AG04450 (cell line): ENCODE results near the gene GAB3. TPM values are rescaled to one million over a fixed set of nuclear protein-coding genes. Genes with fewer than 3 reads are reported as not detected.

Experiments
- CTCF ChIA-PET: fragments of 300-600, 350-600 bp; formaldehyde crosslinking; extraction: SDS; loops from one replicate; lab custom pipeline; 2022; ENCODE audit warnings: antibody characterized with exemption, inconsistent platforms; lab: Charles Lee
- POLR2A ChIA-PET: fragments of 350-600 bp; formaldehyde crosslinking; extraction: SDS; loops from one replicate; lab custom pipeline; 2021; ENCODE audit warnings: antibody characterized with exemption, inconsistent platforms; lab: Yijun Ruan, JAX
- DNase-seq: peaks from one replicate; pipeline ENCODE4 v3.0.0-alpha.2; 2011; ENCODE audit warnings: low read depth, low spot score
- H3K27ac ChIP-seq: one replicate; pipeline ENCODE4 v1.5.1; 2012; ENCODE audit warnings: low read depth, low read length, control low read depth
- H3K27me3 ChIP-seq: one replicate; pipeline ENCODE4 v1.6.0; 2012; ENCODE audit warnings: low read length; ENCODE audit not compliant: control insufficient read depth, insufficient read depth
- H3K4me3 ChIP-seq: 2 replicates; pipeline ENCODE4 v1.5.1; 2011; ENCODE audit warnings: mild to moderate bottlenecking, low read depth, low read length, control low read depth
- H3K9me3 ChIP-seq: 2 replicates; pipeline ENCODE4 v1.5.1; 2012; ENCODE audit warnings: low read length; ENCODE audit not compliant: control insufficient read depth, insufficient read depth
- polyA plus RNA-seq: library from polyadenylated mRNA; depleted of rRNA; stranded (reverse); fragments of >200 nt; gene quantifications from 2 replicates; pipeline ENCODE4 v1.2.3, GENCODE V29; 2011
- TF ChIP-seq, protein P1 (sequence below): IDR thresholded peaks from 2 replicates; pipeline ENCODE4 v1.5.1; 2011; ENCODE audit warnings: low read depth, low read length, control low read depth, inconsistent platforms

Gene GAB3
- polyA plus RNA-seq, 1 experiment = 2.5 TPM

DNA sequence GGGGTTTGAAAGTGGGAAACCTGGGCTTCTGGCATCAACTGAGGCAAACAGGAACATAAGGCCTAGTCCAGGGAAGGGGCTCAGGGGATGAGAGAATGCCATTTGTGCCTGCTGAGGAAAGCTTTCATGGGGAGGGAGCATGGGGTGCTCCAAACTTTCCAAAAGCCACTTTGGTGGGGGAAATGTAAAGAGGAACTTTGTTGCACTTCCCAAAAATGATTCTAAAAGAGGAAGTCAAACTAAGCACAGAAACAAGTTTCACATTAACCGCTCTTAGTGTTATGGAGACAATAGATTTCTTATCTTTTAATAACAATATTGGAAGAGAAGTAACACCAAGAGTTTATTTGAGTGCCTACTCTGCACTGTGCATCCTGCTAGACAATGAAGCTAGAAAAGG lies 32.3 kb downstream of the GAB3 start:
- CTCF ChIA-PET = interaction anchor here (0.9 to 1.3 kb wide), 2 partner anchors 29 to 31 kb away, joined by 3 read pairs; no protein-coding TSS in a partner anchor
- DNase-seq = no peak
- no peak overlapping the region for H3K4me3 ChIP-seq
- H3K27ac ChIP-seq = no peak overlapping the region
- POLR2A ChIA-PET = no interaction called here
- TF ChIP-seq, protein P1, sequence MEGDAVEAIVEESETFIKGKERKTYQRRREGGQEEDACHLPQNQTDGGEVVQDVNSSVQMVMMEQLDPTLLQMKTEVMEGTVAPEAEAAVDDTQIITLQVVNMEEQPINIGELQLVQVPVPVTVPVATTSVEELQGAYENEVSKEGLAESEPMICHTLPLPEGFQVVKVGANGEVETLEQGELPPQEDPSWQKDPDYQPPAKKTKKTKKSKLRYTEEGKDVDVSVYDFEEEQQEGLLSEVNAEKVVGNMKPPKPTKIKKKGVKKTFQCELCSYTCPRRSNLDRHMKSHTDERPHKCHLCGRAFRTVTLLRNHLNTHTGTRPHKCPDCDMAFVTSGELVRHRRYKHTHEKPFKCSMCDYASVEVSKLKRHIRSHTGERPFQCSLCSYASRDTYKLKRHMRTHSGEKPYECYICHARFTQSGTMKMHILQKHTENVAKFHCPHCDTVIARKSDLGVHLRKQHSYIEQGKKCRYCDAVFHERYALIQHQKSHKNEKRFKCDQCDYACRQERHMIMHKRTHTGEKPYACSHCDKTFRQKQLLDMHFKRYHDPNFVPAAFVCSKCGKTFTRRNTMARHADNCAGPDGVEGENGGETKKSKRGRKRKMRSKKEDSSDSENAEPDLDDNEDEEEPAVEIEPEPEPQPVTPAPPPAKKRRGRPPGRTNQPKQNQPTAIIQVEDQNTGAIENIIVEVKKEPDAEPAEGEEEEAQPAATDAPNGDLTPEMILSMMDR = no peak
- H3K9me3 ChIP-seq = no peaks in the 10 kb centered on the region
- H3K27me3 ChIP-seq = no peaks in the 10 kb centered on the region

GRCh38 chrX:154717824-154718223 lies 33.1 kb downstream of the GAB3 start:
- H3K9me3 ChIP-seq = no peaks in the 10 kb centered on the region
- DNase-seq = no peak
- no peaks in the 10 kb centered on the region for H3K27me3 ChIP-seq
- CTCF ChIA-PET = interaction anchor here (2.1 kb wide), 1 partner anchor 31 kb away, joined by 9 read pairs; no protein-coding TSS in a partner anchor
- TF ChIP-seq, protein P1 = no peak
- H3K4me3 ChIP-seq = no peak overlapping the region
- H3K27ac ChIP-seq = no peak overlapping the region
- POLR2A ChIA-PET = no interaction called here

DNA sequence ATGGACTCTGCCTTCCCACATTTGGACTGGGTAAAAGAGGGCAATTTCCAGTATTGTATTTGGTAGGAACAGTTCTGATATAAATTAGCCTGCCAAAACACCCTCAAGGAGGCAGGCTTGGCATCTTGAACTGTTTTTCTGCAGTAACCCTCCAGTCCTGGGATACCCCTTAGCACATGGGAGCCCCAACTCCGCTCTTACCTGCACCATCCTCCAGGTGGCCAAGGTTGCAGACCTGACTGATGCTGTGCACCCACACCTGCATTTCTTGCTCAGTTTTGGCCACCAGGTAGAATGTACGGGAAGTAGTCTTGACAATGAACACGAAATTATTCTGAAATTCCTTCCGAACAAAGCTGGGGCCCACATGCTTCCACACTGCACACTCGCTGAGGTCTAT lies 35.1 kb downstream of the GAB3 start:
- ChIA-PET CTCF (interaction anchor here (0.7 to 2.1 kb wide), 3 partner anchors 12 to 33 kb away, joined by 3 to 9 read pairs (median 4); no protein-coding TSS in a partner anchor), POLR2A (no interaction called here)

DNA sequence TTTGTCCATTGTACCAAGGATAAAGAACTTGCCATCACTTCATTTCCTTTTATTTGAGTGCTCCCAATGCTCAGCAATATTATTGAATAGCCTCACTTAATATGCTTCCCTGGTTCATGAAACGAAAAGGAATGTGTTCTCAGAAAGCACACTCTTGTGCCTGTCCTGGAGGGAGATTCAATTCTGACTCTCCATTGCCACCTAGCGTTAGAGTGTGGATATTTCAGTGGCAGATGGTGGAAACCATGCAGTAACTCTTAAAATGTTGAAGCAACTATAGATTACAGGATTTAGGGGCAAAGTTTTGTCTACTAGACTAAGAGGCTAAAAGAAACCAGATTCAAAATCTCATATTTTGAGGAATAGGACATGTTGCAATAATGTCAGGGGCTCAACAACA lies 36.0 kb downstream of the GAB3 start:
- POLR2A ChIA-PET = no interaction called here
- CTCF ChIA-PET = no interaction called here
- TF ChIP-seq, protein P1 = peak; percentile 70
- no peaks in the 10 kb centered on the region for H3K9me3 ChIP-seq
- no peaks in the 10 kb centered on the region for H3K27me3 ChIP-seq
- no peak overlapping the region for H3K4me3 ChIP-seq
- no peak for DNase-seq
- H3K27ac ChIP-seq = no peak overlapping the region

More for the DNA sequence above, 35.1 kb downstream of the GAB3 start:
- Histone ChIP-seq H3K27ac (no peak overlapping the region), H3K4me3 (no peak overlapping the region), H3K9me3 (no peaks in the 10 kb centered on the region), H3K27me3 (no peaks in the 10 kb centered on the region)
- no peak for DNase-seq
- TF ChIP-seq, protein P1 = no peak

DNA sequence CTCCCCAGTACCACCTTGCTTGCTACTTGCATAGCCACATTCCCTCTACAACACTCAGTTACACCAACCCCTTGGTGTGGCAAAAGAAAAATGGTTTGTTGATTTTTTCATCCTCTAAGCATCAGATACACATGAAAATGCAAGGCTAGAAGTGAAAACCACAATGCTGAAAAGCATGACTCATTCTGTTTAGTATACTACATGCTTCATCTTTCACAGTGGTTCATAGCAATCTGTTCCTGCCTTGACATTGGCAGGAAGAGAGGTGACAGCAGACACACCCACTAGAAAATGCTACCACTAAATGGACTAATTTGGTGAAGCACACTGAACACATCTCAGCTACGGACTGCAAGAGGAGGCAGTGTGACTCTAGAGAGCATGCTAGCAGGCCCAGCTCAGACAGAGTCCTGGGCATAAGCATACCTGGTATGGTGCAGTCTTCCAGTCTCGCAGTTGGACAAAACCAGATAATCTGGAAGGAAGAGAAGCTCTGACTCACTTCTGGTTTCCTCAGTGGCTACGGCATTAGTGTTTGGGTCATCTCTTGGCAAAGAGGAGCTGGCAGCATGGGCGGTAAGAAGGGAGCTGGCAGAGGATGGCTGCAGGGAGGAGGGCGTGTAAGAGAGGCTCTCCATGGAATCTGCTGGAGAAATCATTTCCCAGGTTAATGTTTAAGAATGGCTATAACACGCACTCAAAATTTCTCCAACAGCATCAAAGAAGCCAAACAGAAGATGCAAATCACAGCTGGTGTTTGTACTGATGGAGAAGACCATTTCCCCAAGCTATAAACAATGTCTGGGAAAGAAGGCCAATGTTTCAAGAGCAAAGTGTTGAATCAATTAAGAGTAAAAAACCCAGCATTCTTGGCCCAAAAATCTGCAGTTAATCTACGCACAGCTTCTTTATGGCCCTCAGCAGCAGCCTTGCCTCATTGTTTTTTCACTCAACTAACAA lies 37.8 kb downstream of the GAB3 start:
- Histone ChIP-seq H3K27me3 (no peaks in the 10 kb centered on the region), H3K27ac (peak overlapping the region; percentile 47), H3K9me3 (no peaks in the 10 kb centered on the region), H3K4me3 (no peak overlapping the region)
- DNase-seq = no peak
- POLR2A ChIA-PET = no interaction called here
- CTCF ChIA-PET = interaction anchor here (0.6 to 0.7 kb wide), 2 partner anchors 17 to 43 kb away, joined by 3 to 4 read pairs; no protein-coding TSS in a partner anchor
- TF ChIP-seq, protein P1 = no peak
